ENCODE results near the gene ZNF786. TPM values are rescaled to one million over a fixed set of nuclear protein-coding genes. Genes with fewer than 3 reads are reported as not detected.
A peak's percentile ranks its signal among the peaks of the same experiment; 100 is the strongest.
"Not testable (repeated sequence)": the region's sequence is repeated elsewhere in the genome, so short reads cannot be mapped to it uniquely, and the experiment has no call there.

Gene ZNF786
- polyA plus RNA-seq, 3 donors, result 8.6 to 10.5 (median 9.9) TPM

- not testable (repeated sequence) for DNase-seq
These were observed 51.9 kb downstream of the ZNF786 start for GRCh38 chr7:149038641-149039040.

- DNase-seq, result no peak
These were observed 53.8 kb downstream of the ZNF786 start for GRCh38 chr7:149036676-149037075.

GRCh38 chr7:149031353-149031910, 59.1 kb downstream of the ZNF786 start:
- no peak for DNase-seq

- not testable (repeated sequence) for DNase-seq
These were observed 60.1 kb downstream of the ZNF786 start for GRCh38 chr7:149030439-149030838.

GRCh38 chr7:149028346-149029109, 62.0 kb downstream of the ZNF786 start, which contains the start of gene PDIA4:
PDIA4 (minus strand) TSS chr7:149028505; CDS start chr7:149028408, 97 bp downstream.
- peak; percentile 99 for DNase-seq

GRCh38 chr7:149027611-149028345, 62.7 kb downstream of the ZNF786 start:
- DNase-seq, result peak; percentile 29

- no peak for DNase-seq
These were observed 63.5 kb downstream of the ZNF786 start for GRCh38 chr7:149027055-149027454.

- DNase-seq, result no peak
These were observed 66.9 kb downstream of the ZNF786 start for GRCh38 chr7:149023662-149024061.

GRCh38 chr7:149022756-149023360, 67.7 kb downstream of the ZNF786 start:
- no peak for DNase-seq

- DNase-seq, result no peak
These were observed 68.8 kb downstream of the ZNF786 start for GRCh38 chr7:149021725-149022062.

GRCh38 chr7:149020483-149020882, 70.0 kb downstream of the ZNF786 start:
- DNase-seq, result no peak

Other genes starting within 250 kb of the ZNF786 start
- 10 to 100 TPM; 39.0 to 48.2 (median 47.0) TPM for gene EZH2, start 206.4 kb downstream of the ZNF786 start, polyA plus RNA-seq (ENCODE audit: insufficient read length in 3 of 3)
- gene PDIA4, start 62.2 kb downstream of the ZNF786 start, polyA plus RNA-seq (ENCODE audit: insufficient read length in 3 of 3), result 100 to 1,000 TPM; 183 to 201 (median 197) TPM
- gene ZNF425, start 35.6 kb upstream of the ZNF786 start, polyA plus RNA-seq (ENCODE audit: insufficient read length in 3 of 3), result 1 to 10 TPM; 6.1 to 7.6 (median 6.3) TPM
- 10 to 100 TPM; 14.1 to 15.4 (median 15.2) TPM for gene ZNF398, start 56.7 kb upstream of the ZNF786 start, polyA plus RNA-seq (ENCODE audit: insufficient read length in 3 of 3)
- 10 to 100 TPM; 27.5 to 33.3 (median 29.0) TPM for gene ZNF282, start 104.8 kb upstream of the ZNF786 start, polyA plus RNA-seq (ENCODE audit: insufficient read length in 3 of 3)
- 10 to 100 TPM; 16.5 to 20.9 (median 18.8) TPM for gene ZNF212, start 148.9 kb upstream of the ZNF786 start, polyA plus RNA-seq (ENCODE audit: insufficient read length in 3 of 3)
- gene ZNF783, start 171.5 kb upstream of the ZNF786 start, polyA plus RNA-seq (ENCODE audit: insufficient read length in 3 of 3), result 10 to 100 TPM; 14.2 to 22.8 (median 20.5) TPM

Measured in renal pelvis (tissue), 4 donors.